ENCODE results near the gene C2CD2. TPM values are rescaled to one million over a fixed set of nuclear protein-coding genes. Genes with fewer than 3 reads are reported as not detected.

Gene C2CD2
- total RNA-seq, 2 donors from 2014 or later: 26.3 to 28.7 TPM

DNA sequence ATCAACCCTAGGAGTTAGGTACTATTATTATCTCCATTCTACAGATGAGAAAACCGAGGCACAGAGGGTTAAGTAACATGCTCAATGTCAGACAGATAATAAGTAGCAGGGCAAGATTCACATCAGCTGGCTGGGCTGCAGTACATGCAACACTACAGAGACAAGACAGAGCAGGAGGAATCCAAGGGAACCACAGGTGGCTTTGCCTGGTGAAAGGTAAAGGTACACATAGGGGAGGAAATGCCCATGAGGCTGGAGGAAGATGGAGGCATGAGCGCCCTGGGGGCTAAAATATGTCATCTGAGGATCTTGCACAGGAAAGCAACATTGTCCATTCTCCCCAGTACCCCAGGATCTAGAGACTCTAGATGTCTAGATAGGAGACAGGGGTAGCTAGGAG is 48.0 kb upstream of the C2CD2 start:
- H3K4me3 ChIP-seq (ENCODE audit: low read length): no peak overlapping the region
- Mint-ChIP-seq H3K36me3 (ENCODE audit: low read depth) (peaks cover 58% of the 10 kb centered on the region), H3K4me1 (peaks cover 10% of the 10 kb centered on the region), H3K27ac (no peak overlapping the region), H3K9me3 (peaks cover 15% of the 10 kb centered on the region), H3K27me3 (ENCODE audit: insufficient read depth) (no peaks in the 10 kb centered on the region), H3K4me3 (no peak overlapping the region)
- TF ChIP-seq CTCF (conservative IDR thresholded peaks at IDR 0.05): no peak
- peaks cover 69% of the 10 kb centered on the region for H3K36me3 ChIP-seq (ENCODE audit: control insufficient read depth, insufficient read depth, low read length)
- H3K4me1 ChIP-seq (ENCODE audit: control insufficient read depth, insufficient read depth, low read length): peaks cover 6% of the 10 kb centered on the region
- no peak overlapping the region for H3K27ac ChIP-seq (ENCODE audit: low read depth, low read length)
- H3K9me3 ChIP-seq (ENCODE audit: control insufficient read depth, low read length): peaks cover 22% of the 10 kb centered on the region
- no peak overlapping the region for H3K9ac ChIP-seq (ENCODE audit: extremely low read depth, low read length, poor library complexity, severe bottlenecking)
- no peaks in the 10 kb centered on the region for H3K27me3 ChIP-seq (ENCODE audit: control insufficient read depth, insufficient read depth, low read length, poor library complexity, severe bottlenecking)
- WGBS, 2 experiments (ENCODE audit: insufficient coverage in 1 of 2, insufficient read length in 1 of 2): 94 to 100% methylated on average over 1 to 2 of the region's 2 CpGs
- DNase-seq: no peak

DNA sequence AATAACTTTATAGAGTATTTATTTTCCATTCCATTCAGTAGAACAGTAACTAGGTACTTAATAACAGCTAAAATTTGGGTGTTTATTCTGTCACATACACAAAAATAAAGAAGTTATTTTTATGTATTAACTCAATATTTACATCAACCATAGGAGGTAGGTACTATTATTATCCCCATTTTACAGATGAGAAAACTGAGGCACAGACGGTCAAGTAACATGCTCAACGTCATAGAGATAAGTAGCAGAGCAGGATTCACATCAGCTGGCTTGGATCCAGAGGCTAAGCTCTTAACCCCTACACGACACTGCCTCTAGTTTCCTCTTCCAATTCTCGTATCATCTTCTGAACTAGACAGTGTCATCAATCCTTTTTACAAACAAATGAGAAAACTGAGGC is 47.1 kb upstream of the C2CD2 start:
- Histone ChIP-seq H3K4me1 (ENCODE audit: control insufficient read depth, insufficient read depth, low read length) (peaks cover 6% of the 10 kb centered on the region), H3K27me3 (ENCODE audit: control insufficient read depth, insufficient read depth, low read length, poor library complexity, severe bottlenecking) (no peaks in the 10 kb centered on the region), H3K4me3 (ENCODE audit: low read length) (no peak overlapping the region), H3K27ac (ENCODE audit: low read depth, low read length) (no peak overlapping the region), H3K9me3 (ENCODE audit: control insufficient read depth, low read length) (peaks cover 30% of the 10 kb centered on the region), H3K9ac (ENCODE audit: extremely low read depth, low read length, poor library complexity, severe bottlenecking) (no peak overlapping the region), H3K36me3 (ENCODE audit: control insufficient read depth, insufficient read depth, low read length) (peaks cover 73% of the 10 kb centered on the region)
- Mint-ChIP-seq H3K27me3 (ENCODE audit: insufficient read depth) (no peaks in the 10 kb centered on the region), H3K9me3 (peaks cover 24% of the 10 kb centered on the region), H3K4me1 (peaks cover 10% of the 10 kb centered on the region), H3K27ac (no peak overlapping the region), H3K36me3 (ENCODE audit: low read depth) (peaks cover 61% of the 10 kb centered on the region), H3K4me3 (no peak overlapping the region)
- WGBS, 2 experiments (ENCODE audit: insufficient coverage in 1 of 2, insufficient read length in 1 of 2): 93 to 96% methylated on average over 4 of the region's 4 CpGs
- DNase-seq: no peak
- no peak for TF ChIP-seq CTCF (conservative IDR thresholded peaks at IDR 0.05)

DNA sequence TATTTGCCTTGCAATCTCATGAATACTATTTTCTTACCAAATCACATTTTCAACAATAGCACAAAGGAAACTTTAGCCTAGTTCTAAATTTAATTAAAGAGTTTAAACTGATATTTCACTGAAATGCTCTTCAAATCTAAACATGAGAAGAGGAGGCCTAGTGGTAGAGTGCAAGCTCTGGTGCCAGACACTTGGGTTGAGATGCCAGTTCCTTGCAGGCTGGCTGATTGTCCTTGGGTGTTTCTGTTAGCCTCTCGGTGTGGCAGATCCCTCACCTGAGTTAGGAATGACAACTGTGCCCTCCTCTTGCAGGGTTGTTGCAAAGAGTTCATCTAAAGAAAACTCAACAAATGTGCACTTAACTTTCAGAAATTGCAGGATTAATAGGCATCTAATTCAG is 43.8 kb upstream of the C2CD2 start:
- Mint-ChIP-seq H3K9me3 (peaks cover 36% of the 10 kb centered on the region), H3K36me3 (ENCODE audit: low read depth) (peaks cover 88% of the 10 kb centered on the region), H3K4me3 (no peak overlapping the region)

More for the DNA sequence above, 43.8 kb upstream of the C2CD2 start:
- H3K27me3 ChIP-seq (ENCODE audit: control insufficient read depth, insufficient read depth, low read length, poor library complexity, severe bottlenecking): no peaks in the 10 kb centered on the region
- Mint-ChIP-seq H3K27ac (no peak overlapping the region), H3K27me3 (ENCODE audit: insufficient read depth) (no peaks in the 10 kb centered on the region), H3K4me1 (no peaks in the 10 kb centered on the region)
- no peaks in the 10 kb centered on the region for H3K4me1 ChIP-seq (ENCODE audit: control insufficient read depth, insufficient read depth, low read length)
- TF ChIP-seq CTCF (conservative IDR thresholded peaks at IDR 0.05): no peak
- H3K36me3 ChIP-seq (ENCODE audit: control insufficient read depth, insufficient read depth, low read length): peaks cover 98% of the 10 kb centered on the region
- H3K4me3 ChIP-seq (ENCODE audit: low read length): no peak overlapping the region
- no peak overlapping the region for H3K9ac ChIP-seq (ENCODE audit: extremely low read depth, low read length, poor library complexity, severe bottlenecking)
- no peak overlapping the region for H3K27ac ChIP-seq (ENCODE audit: low read depth, low read length)
- no peak for DNase-seq
- WGBS, 2 experiments (ENCODE audit: insufficient coverage in 1 of 2, insufficient read length in 1 of 2): 96 to 100% methylated on average over 1 of the region's 1 CpG
- H3K9me3 ChIP-seq (ENCODE audit: control insufficient read depth, low read length): peaks cover 42% of the 10 kb centered on the region
